A549 (cell line): Measurements from ENCODE around the gene RBMS3.

Source experiments
- CTCF ChIP-seq: fragments of >200 bp; sonication (Bioruptor Twin); formaldehyde crosslinking; IDR thresholded peaks from 3 replicates; pipeline ENCODE4 v1.5.1; 2016
- HDAC2 ChIP-seq: fragments of 200-600 bp; sonication (generic); IDR thresholded peaks from 2 replicates; pipeline ENCODE4 v1.6.1; 2016
- MAFK ChIP-seq: fragments of 450-650 bp; IDR thresholded peaks from 2 replicates; pipeline ENCODE4 v1.6.1; 2014; ENCODE audit not compliant: partially characterized antibody
- NFE2L2 ChIP-seq: fragments of 150-350 bp; conservative IDR thresholded peaks from 2 replicates; pipeline ENCODE4 v1.6.1; 2014; ENCODE audit warnings: low read length
- POLR2A ChIP-seq: IDR thresholded peaks from 2 replicates; pipeline ENCODE4 v1.6.1; 2012; ENCODE audit warnings: mild to moderate bottlenecking, low read length
- POLR2AphosphoS2 ChIP-seq: conservative IDR thresholded peaks from 2 replicates; pipeline ENCODE4 v1.6.1; 2012; ENCODE audit warnings: low read length, improper control_type of control experiment, inconsistent platforms
- RAD21 ChIP-seq, 2 experiments: fragments of >200 bp in 1 of 2; sonication (Bioruptor Twin) in 1 of 2; formaldehyde crosslinking in 1 of 2; IDR thresholded peaks in 1 of 2; conservative IDR thresholded peaks in 1 of 2; 2 replicates in 1 of 2; 3 replicates in 1 of 2; pipeline ENCODE4 v1.6.1; 2012 to 2018; ENCODE audit warnings: inconsistent platforms in 1 of 2
- SMC3 ChIP-seq: fragments of >200 bp; sonication (Bioruptor Twin); formaldehyde crosslinking; IDR thresholded peaks from 3 replicates; pipeline ENCODE4 v1.6.1; 2018; ENCODE audit warnings: inconsistent platforms
- TFCP2L1 ChIP-seq: fragments of 250-450 bp; sonication (Bioruptor Pico); IDR thresholded peaks from 2 replicates; pipeline ENCODE4 v1.5.0; 2021; ENCODE audit warnings: mild to moderate bottlenecking

GRCh38 chr3:29601861-29602585 is 321.2 kb downstream of the RBMS3 start:
- no peak for TF ChIP-seq NFE2L2
- TF ChIP-seq CTCF: no peak
- no peak for TF ChIP-seq RAD21 (conservative IDR thresholded peaks at IDR 0.05 in 1 of 2, IDR thresholded peaks at IDR 0.05 in 1 of 2)
- no peak for TF ChIP-seq TFCP2L1 (CRISPR knock-in tag)
- no peak for TF ChIP-seq MAFK
- TF ChIP-seq POLR2A: no peak
- no peak for TF ChIP-seq SMC3
- no peak for TF ChIP-seq POLR2AphosphoS2
- no peak for TF ChIP-seq HDAC2
